GM23338 (cell line): ENCODE results near the gene ATP10A. TPM values are rescaled to one million over a fixed set of nuclear protein-coding genes. Genes with fewer than 3 reads are reported as not detected.

Experiments used
- ATAC-seq: fragments of 200-7000 bp; cut with Tn5 transposase; 3 replicates; pipeline ENCODE4 v1.9.1; 2020
- DNase-seq: peaks from one replicate; pipeline ENCODE4 v3.0.0-alpha.2; 2015; ENCODE audit warnings: low spot score
- H2AFZ ChIP-seq: fragments of 200-600 bp; sonication (generic); 2 replicates; pipeline ENCODE4 v1.8.0; 2016; ENCODE audit warnings: antibody characterized with exemption, mild to moderate bottlenecking, moderate library complexity
- H3F3A ChIP-seq: fragments of 200-600 bp; sonication (generic); replicated peaks from 2 replicates; pipeline ENCODE4 v1.8.0; 2017; ENCODE audit warnings: antibody characterized with exemption, mixed run types, low read depth
- H3K27ac ChIP-seq: fragments of 200-600 bp; sonication (generic); 2 replicates; pipeline ENCODE4 v1.6.1; 2016; ENCODE audit warnings: low read depth
- H3K27me3 ChIP-seq: fragments of 200-600 bp; sonication (generic); 2 replicates; pipeline ENCODE4 v1.8.0; 2016; ENCODE audit warnings: mild to moderate bottlenecking, mixed run types, moderate library complexity; ENCODE audit not compliant: insufficient read depth
- H3K36me3 ChIP-seq: fragments of 200-600 bp; sonication (generic); 2 replicates; pipeline ENCODE4 v1.8.0; 2016; ENCODE audit warnings: mild to moderate bottlenecking; ENCODE audit not compliant: insufficient read depth
- H3K4me1 ChIP-seq: fragments of 200-600 bp; sonication (generic); 2 replicates; pipeline ENCODE4 v1.8.0; 2016; ENCODE audit warnings: mild to moderate bottlenecking, moderate library complexity; ENCODE audit not compliant: insufficient read depth
- H3K4me2 ChIP-seq: fragments of 200-600 bp; sonication (generic); 2 replicates; pipeline ENCODE4 v1.7.1; 2017; ENCODE audit warnings: mixed run types
- H3K4me3 ChIP-seq: fragments of 200-600 bp; sonication (generic); 2 replicates; pipeline ENCODE4 v1.6.1; 2016; ENCODE audit warnings: mixed run types
- H3K79me2 ChIP-seq: fragments of 200-600 bp; sonication (generic); replicated peaks from 2 replicates; pipeline ENCODE4 v1.8.0; 2017; ENCODE audit warnings: mild to moderate bottlenecking; ENCODE audit not compliant: insufficient read depth
- H3K9me2 ChIP-seq: fragments of 200-600 bp; sonication (generic); 2 replicates; pipeline ENCODE4 v1.8.0; 2017; ENCODE audit not compliant: insufficient read depth
- H4K20me1 ChIP-seq: fragments of 200-600 bp; sonication (generic); replicated peaks from 2 replicates; pipeline ENCODE4 v1.8.0; 2017; ENCODE audit warnings: mild to moderate bottlenecking; ENCODE audit not compliant: insufficient read depth
- H3K27ac Mint-ChIP-seq: 2 replicates; pipeline ENCODE4 v1.8.0; 2020; ENCODE audit warnings: inconsistent platforms, mild to moderate bottlenecking, moderate library complexity, mixed read lengths
- H3K27me3 Mint-ChIP-seq: 3 replicates; pipeline ENCODE4 v1.8.0; 2022; ENCODE audit warnings: low read depth, mild to moderate bottlenecking, moderate library complexity, mixed read lengths, inconsistent platforms; ENCODE audit not compliant: insufficient read depth, poor library complexity
- H3K36me3 Mint-ChIP-seq: 3 replicates; pipeline ENCODE4 v1.8.0; 2021; ENCODE audit warnings: low read depth, mild to moderate bottlenecking, inconsistent platforms, moderate library complexity, mixed read lengths
- H3K4me1 Mint-ChIP-seq: 3 replicates; pipeline ENCODE4 v1.8.0; 2020; ENCODE audit warnings: mild to moderate bottlenecking, inconsistent platforms, mixed read lengths
- H3K4me3 Mint-ChIP-seq: 3 replicates; pipeline ENCODE4 v1.8.0; 2021; ENCODE audit warnings: moderate library complexity, mild to moderate bottlenecking, inconsistent platforms, mixed read lengths
- H3K9me3 Mint-ChIP-seq: 3 replicates; pipeline ENCODE4 v1.8.0; 2020; ENCODE audit warnings: moderate library complexity, mild to moderate bottlenecking, inconsistent platforms, mixed read lengths
- CREB1 ChIP-seq: fragments of 250-450 bp; sonication (Bioruptor Pico); IDR thresholded peaks from 2 replicates; pipeline ENCODE4 v1.5.0; 2020; ENCODE audit warnings: low read depth, mild to moderate bottlenecking, moderate library complexity
- CTCF ChIP-seq, 2 experiments: fragments of 200-600 bp in 1 of 2; sonication (generic) in 1 of 2; conservative IDR thresholded peaks; 2 replicates each; pipeline versions ENCODE4 v1.5.1 to v1.6.1; 2016 to 2017; ENCODE audit warnings: antibody characterized with exemption in 2 of 2, low read depth in 2 of 2, mild to moderate bottlenecking in 2 of 2, moderate library complexity in 1 of 2
- EZH2phosphoT487 ChIP-seq: fragments of 200-600 bp; sonication (generic); IDR thresholded peaks from one replicate; pipeline ENCODE4 v1.8.1; 2018; ENCODE audit warnings: antibody characterized with exemption; ENCODE audit not compliant: unreplicated experiment
- JUNB ChIP-seq: IDR thresholded peaks from one replicate; pipeline ENCODE4 v1.6.1; 2016; ENCODE audit warnings: antibody characterized with exemption; ENCODE audit not compliant: unreplicated experiment
- POLR2AphosphoS5 ChIP-seq: IDR thresholded peaks from 2 replicates; pipeline ENCODE4 v1.6.1; 2016; ENCODE audit warnings: antibody characterized with exemption, low read depth
- STAT1 ChIP-seq: IDR thresholded peaks from one replicate; pipeline ENCODE4 v1.6.1; 2016; ENCODE audit warnings: antibody characterized with exemption; ENCODE audit not compliant: unreplicated experiment
- ZNF331 ChIP-seq: fragments of 250-450 bp; sonication (Bioruptor Pico); IDR thresholded peaks from 2 replicates; pipeline ENCODE4 v1.5.0; 2020; ENCODE audit warnings: low read depth, mild to moderate bottlenecking, moderate library complexity
- ZNF462 ChIP-seq: fragments of 250-450 bp; sonication (Bioruptor Pico); IDR thresholded peaks from 2 replicates; pipeline ENCODE4 v1.5.0; 2020; ENCODE audit warnings: mild to moderate bottlenecking, moderate library complexity
- polyA plus RNA-seq: library from polyadenylated mRNA; unstranded; fragments of >200 nt; fragmentation: Nextera tagmentation; extraction: Ambion mirVana; gene quantifications from 2 replicates; pipeline ENCODE4 v1.2.1, GENCODE V29; 2016
- total RNA-seq: library from RNA; depleted of rRNA; stranded (reverse); fragments of >200 nt; shearing (Covaris generic); gene quantifications from 2 replicates; pipeline ENCODE4 v1.2.3, GENCODE V29; 2014

Gene ATP10A
- total and polyA plus RNA-seq, 2 experiments from 2014 or later = 0.36 to 5.6 TPM

- no peak for TF ChIP-seq ZNF462 (CRISPR knock-in tag)
Measured at GRCh38 chr15:25763954-25764353, 99.2 kb downstream of the ATP10A start (continued).

- no peak overlapping the region for H3K4me3 Mint-ChIP-seq
- Histone ChIP-seq H3K27me3 (no peaks in the 10 kb centered on the region), H4K20me1 (no peaks in the 10 kb centered on the region), H3F3A (no peaks in the 10 kb centered on the region), H3K79me2 (no peaks in the 10 kb centered on the region), H3K4me2 (no peak overlapping the region), H3K36me3 (no peaks in the 10 kb centered on the region), H3K9me2 (no peaks in the 10 kb centered on the region), H3K27ac (no peak overlapping the region), H3K4me1 (no peaks in the 10 kb centered on the region), H2AFZ (no peak overlapping the region), H3K4me3 (no peak overlapping the region)
- DNase-seq = no peak
- H3K9me3 Mint-ChIP-seq = 0 out of 3 replicates have a peak, but pooled peaks cover 3% of the 10 kb centered on the region
- H3K27me3 Mint-ChIP-seq = peaks cover 1% of the 10 kb centered on the region
- ATAC-seq = no peak
- H3K4me1 Mint-ChIP-seq = peaks cover 5% of the 10 kb centered on the region; the same call in 1 of the 3 replicates
- 0 out of 3 replicates have a peak, but pooled peaks cover 2% of the 10 kb centered on the region for H3K36me3 Mint-ChIP-seq
- H3K27ac Mint-ChIP-seq = no peak overlapping the region
- TF ChIP-seq ZNF331 (no peak), EZH2phosphoT487 (no peak), JUNB (no peak), CREB1 (CRISPR knock-in tag) (no peak), STAT1 (no peak), CTCF (conservative IDR thresholded peaks at IDR 0.05; ENCODE audit: low read depth in 2 of 2) (no peak), ZNF462 (CRISPR knock-in tag) (no peak), POLR2AphosphoS5 (no peak)
Measured at GRCh38 chr15:25763331-25763751, 99.8 kb downstream of the ATP10A start.
